ENCODE measurements around the gene ALOXE3. TPM values are rescaled to one million over a fixed set of nuclear protein-coding genes. Genes with fewer than 3 reads are reported as not detected.

The ALOXE3 gene
- total RNA-seq, 1 experiment from 2014 or later: 0.13 TPM

DNA sequence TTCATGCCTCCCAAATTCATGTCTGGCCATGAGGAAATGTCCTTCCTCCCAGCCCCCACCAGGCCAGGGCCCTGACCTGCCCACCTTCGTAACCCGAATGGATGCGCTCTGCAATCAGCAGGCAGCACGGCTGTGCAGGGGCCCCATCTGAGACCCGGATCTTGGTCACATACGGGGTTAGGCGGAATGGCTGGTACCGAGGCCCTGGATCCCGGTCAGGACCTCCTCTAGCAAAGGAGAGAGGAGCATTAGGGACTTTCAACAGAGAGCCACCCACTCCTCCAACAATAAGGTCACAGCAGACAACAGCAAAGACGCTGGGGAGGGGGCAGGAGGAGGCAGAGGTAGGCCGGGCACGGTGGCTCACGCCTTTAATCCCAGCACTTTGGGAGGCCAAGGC lies 30.2 kb upstream of the ALOXE3 start:
- no CpG with 5 or more reads among the region's 13 CpGs for WGBS (ENCODE audit: extremely low coverage, insufficient read length, low lambda C conversion rate)
- Histone ChIP-seq H3K23ac (ENCODE audit: insufficient read length, low read depth, low read length) (no peak overlapping the region), H4K20me1 (ENCODE audit: control insufficient read depth, insufficient read depth, insufficient read length) (no peaks in the 10 kb centered on the region), H3K9ac (ENCODE audit: extremely low read depth, insufficient read length, low read length) (no peak overlapping the region), H4K91ac (ENCODE audit: insufficient read length, low read depth, low read length) (no peak overlapping the region), H2BK15ac (ENCODE audit: low read depth, low read length) (no peak overlapping the region), H3K79me2 (ENCODE audit: insufficient read depth, low read length) (no peaks in the 10 kb centered on the region), H3K79me1 (ENCODE audit: insufficient read depth, low read depth, low read length, poor library complexity, severe bottlenecking) (peaks cover 2% of the 10 kb centered on the region), H3K4me2 (ENCODE audit: insufficient read depth, insufficient read length, low read length) (no peak overlapping the region), H2AK5ac (ENCODE audit: insufficient read length, low read length) (no peak overlapping the region), H4K8ac (replicated peaks; ENCODE audit: insufficient read length, low read depth, low read length) (no peak overlapping the region), H3K4ac (ENCODE audit: low read depth, low read length) (no peak overlapping the region), H2AFZ (ENCODE audit: low read length) (no peak overlapping the region), H2BK5ac (ENCODE audit: insufficient read length, low read length) (no peak overlapping the region), H2BK12ac (ENCODE audit: insufficient read length, low read depth, low read length) (no peak overlapping the region), H4K5ac (ENCODE audit: insufficient read length, low read depth, low read length) (no peak overlapping the region), H3K9me3 (ENCODE audit: control insufficient read depth, low read depth, low read length) (no peaks in the 10 kb centered on the region), H3K27me3 (ENCODE audit: insufficient read depth, low read length) (no peaks in the 10 kb centered on the region), H2BK20ac (ENCODE audit: low read depth, low read length, poor library complexity, severe bottlenecking) (no peak overlapping the region), H3K14ac (ENCODE audit: insufficient read depth, low read length) (no peak overlapping the region), H3K23me2 (ENCODE audit: insufficient read length, low read depth, low read length, poor library complexity, severe bottlenecking) (peaks cover 13% of the 10 kb centered on the region), H3K18ac (ENCODE audit: insufficient read length, low read depth, low read length) (no peak overlapping the region), H3K27ac (ENCODE audit: insufficient read length, low read depth, low read length) (no peak overlapping the region), H3T11ph (ENCODE audit: low read length) (no peak overlapping the region), H3K56ac (ENCODE audit: insufficient read length, low read depth, low read length) (no peak overlapping the region), H3K4me1 (ENCODE audit: insufficient read depth, low read length) (peaks cover 5% of the 10 kb centered on the region), H2BK120ac (ENCODE audit: low read depth, low read length, poor library complexity, severe bottlenecking) (no peak overlapping the region)
- Mint-ChIP-seq H3K36me3 (ENCODE audit: insufficient read depth in 1 of 3, low read depth in 3 of 3) (peaks cover 35 to 57% (median 48%) of the 10 kb centered on the region in 3 experiments), H3K4me1 (peaks cover 17 to 19% of the 10 kb centered on the region in 2 experiments), H3K4me3 (no peak overlapping the region), H3K27me3 (ENCODE audit: low read depth) (no peaks in the 10 kb centered on the region; the same call in 1 of the 2 replicates), H3K9me3 (no peaks in the 10 kb centered on the region), H3K27ac (no peak overlapping the region)
- TF ChIP-seq, protein P1, sequence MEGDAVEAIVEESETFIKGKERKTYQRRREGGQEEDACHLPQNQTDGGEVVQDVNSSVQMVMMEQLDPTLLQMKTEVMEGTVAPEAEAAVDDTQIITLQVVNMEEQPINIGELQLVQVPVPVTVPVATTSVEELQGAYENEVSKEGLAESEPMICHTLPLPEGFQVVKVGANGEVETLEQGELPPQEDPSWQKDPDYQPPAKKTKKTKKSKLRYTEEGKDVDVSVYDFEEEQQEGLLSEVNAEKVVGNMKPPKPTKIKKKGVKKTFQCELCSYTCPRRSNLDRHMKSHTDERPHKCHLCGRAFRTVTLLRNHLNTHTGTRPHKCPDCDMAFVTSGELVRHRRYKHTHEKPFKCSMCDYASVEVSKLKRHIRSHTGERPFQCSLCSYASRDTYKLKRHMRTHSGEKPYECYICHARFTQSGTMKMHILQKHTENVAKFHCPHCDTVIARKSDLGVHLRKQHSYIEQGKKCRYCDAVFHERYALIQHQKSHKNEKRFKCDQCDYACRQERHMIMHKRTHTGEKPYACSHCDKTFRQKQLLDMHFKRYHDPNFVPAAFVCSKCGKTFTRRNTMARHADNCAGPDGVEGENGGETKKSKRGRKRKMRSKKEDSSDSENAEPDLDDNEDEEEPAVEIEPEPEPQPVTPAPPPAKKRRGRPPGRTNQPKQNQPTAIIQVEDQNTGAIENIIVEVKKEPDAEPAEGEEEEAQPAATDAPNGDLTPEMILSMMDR (conservative IDR thresholded peaks at IDR 0.05): no peak
- DNase-seq: no peak

Data from H9 (cell line).